ENCODE results near the gene TDO2. TPM values are rescaled to one million over a fixed set of nuclear protein-coding genes. Genes with fewer than 3 reads are reported as not detected.

The TDO2 gene
- total RNA-seq (2022; extraction: Qiagen RNA extraction): 0.46 to 1.1 TPM (median 0.66 TPM) in 5 replicates

GRCh38 chr4:155903453-155903852 is at the start of gene TDO2:
Gene TDO2 (plus strand): TSS chr4:155903696. CDS start chr4:155903759, 63 bp downstream.

GRCh38 chr4:155866177-155866576 is 37.3 kb upstream of the TDO2 start, which contains the start of gene ASIC5:
Gene ASIC5 (minus strand): TSS chr4:155866277. CDS start chr4:155866226, 51 bp downstream.

GRCh38 chr4:155953151-155954117 is 49.9 kb downstream of the TDO2 start, which contains the start of gene CTSO:
Gene CTSO (minus strand): TSS chr4:155953866. CDS start chr4:155953847, 19 bp downstream.

Other genes with a start within 250 kb of the TDO2 start
- not detected in 5 replicates for gene GUCY1A1, start 236.8 kb upstream of the TDO2 start, total RNA-seq (2022; extraction: Qiagen RNA extraction)
- gene GUCY1B1, start 144.7 kb upstream of the TDO2 start, total RNA-seq (2022; extraction: Qiagen RNA extraction): 0.07 to 0.36 TPM (median 0.21 TPM) in 5 replicates
- not detected in 5 replicates for gene ASIC5, start 37.4 kb upstream of the TDO2 start, total RNA-seq (2022; extraction: Qiagen RNA extraction)
- 0.76 to 1.1 TPM (median 1.0 TPM) in 5 replicates for gene CTSO, start 50.2 kb downstream of the TDO2 start, total RNA-seq (2022; extraction: Qiagen RNA extraction)

All from A549 treated with Mapracorat at 1 μM for 4 hours (cell line).